ENCODE data around the gene AK9.
"Not testable (repeated sequence)": the region's sequence is repeated elsewhere in the genome, so short reads cannot be mapped to it uniquely, and the experiment has no call there.

The AK9 gene

GRCh38 chr6:109612268-109612667 is 78.7 kb downstream of the AK9 start:
- no peak for DNase-seq

GRCh38 chr6:109611502-109611901 is 79.5 kb downstream of the AK9 start:
- no peak for DNase-seq

- DNase-seq, result no peak
These were observed 80.4 kb downstream of the AK9 start for GRCh38 chr6:109610590-109610989.

GRCh38 chr6:109609737-109610136 is 81.3 kb downstream of the AK9 start:
- no peak for DNase-seq

- DNase-seq, result no peak
These were observed 84.6 kb downstream of the AK9 start for GRCh38 chr6:109606359-109606758.

DNA sequence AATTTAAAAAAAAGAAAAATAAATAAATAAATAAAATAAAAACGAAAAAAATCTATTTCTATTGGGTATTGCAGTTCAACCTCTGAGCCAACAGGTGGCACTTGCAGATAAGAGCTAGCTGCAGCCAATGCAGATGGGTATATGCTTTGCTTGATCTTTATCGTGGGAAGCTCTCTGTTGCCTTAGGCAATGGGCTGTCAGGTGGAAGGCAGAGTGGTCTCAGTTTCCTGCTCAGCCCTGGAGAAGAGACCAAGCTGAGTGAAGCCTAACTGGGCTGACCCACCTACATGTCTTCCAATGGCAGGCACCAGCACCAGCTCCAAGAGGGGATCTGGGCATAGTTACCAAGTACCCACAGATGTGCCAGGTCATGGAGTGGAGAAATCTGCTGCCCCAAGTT is 95.0 kb downstream of the AK9 start:
- DNase-seq, result peak; percentile 9

DNA sequence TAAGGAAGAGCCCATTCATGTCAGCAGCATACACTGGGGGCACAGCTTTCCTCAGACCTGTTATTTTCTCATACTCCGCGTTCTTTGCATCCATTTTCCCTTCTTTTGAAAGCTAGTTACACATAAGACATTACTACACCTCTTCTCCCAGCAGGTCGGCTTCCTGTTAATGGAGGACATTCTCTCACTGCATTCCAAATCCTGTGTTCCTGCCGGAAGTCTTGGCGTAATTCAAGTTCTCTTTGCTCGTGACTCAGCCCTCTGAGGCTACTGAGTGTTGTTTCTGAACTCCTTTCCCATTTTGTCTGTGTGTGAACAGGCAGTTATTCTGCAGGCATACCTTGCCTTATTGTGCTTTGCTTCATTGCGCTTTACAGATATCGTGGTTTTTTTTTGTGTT is 110.5 kb downstream of the AK9 start:
- DNase-seq, result peak; percentile 29

DNA sequence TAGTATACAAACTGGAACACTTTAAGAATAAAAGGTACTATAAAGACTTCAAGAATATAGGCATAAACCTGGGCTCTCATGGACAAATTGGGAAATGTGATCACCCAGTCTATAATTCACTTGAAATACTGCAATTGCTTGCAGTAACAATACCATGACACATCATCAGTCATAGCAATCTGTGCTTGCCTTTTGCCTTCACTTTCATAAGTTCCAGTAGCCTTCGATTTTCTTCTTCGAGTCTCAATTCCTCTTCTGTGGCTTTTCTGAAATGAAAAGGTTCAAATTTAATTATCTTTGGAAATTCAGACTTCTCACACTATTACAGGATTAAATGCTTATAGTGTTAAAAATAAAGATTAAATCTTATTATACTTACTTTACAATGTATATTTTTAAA is 111.6 kb downstream of the AK9 start:
- DNase-seq, result no peak

GRCh38 chr6:109569901-109570300 is 121.1 kb downstream of the AK9 start:
- not testable (repeated sequence) for DNase-seq

DNA sequence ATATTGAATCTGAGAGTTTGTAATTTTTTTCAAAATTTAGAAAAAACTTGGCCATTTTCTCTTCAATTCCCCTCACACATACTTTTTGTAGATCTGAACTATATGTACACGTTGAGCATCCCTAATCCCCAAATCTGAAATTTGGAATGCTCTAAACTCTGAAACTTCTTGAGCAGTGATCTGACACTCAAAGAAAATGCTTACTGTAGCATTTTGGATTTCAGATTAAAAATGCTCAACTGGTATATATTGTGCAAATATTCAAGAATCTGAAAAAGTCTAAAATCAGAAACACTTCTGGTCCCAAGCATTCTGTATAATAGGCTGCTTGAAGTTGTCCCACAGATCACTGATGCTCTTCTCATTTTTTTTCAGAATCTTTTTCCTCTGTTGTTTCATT is 129.2 kb downstream of the AK9 start:
- no peak for DNase-seq

- DNase-seq, result no peak
These were observed 159.6 kb downstream of the AK9 start for GRCh38 chr6:109531446-109531845.

- no peak for DNase-seq
These were observed 163.0 kb downstream of the AK9 start for GRCh38 chr6:109527989-109528388.

DNA sequence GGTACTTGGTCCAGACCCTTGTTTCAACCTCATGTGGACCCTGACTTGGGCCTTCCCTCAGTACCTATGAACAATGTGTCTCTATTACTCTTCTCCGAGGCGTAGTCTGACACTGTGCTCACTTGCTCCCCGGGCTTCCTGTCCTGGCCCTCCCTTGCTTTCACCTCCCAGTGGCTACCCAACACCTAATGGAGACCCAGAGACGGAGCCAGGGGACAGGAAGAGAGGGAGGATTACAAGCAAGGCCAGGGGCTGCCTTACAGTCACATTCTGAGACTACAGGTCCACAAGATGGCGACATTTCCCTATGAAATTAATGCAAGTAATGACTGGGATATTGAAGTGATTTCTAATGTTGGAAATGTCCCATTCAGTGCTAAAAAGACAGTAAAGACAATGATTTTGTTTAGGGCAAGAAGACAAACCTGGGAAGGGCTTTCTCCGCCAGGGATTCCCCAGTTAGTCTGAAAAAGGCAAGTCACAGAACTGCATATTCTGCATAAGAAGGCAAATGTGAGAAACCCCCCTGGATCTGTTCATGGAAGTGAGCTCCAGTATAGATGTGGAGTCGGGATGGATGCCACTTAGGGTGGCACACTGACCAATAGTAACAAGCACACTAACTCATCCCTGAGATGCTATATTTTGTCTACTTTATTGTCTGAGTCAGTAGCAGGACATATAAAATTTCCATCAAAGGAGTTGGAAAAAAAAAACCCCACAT is 163.9 kb downstream of the AK9 start:
- DNase-seq, result peak; percentile 62

- no peak for DNase-seq
These were observed 166.9 kb downstream of the AK9 start for GRCh38 chr6:109524129-109524528.

- peak; percentile 41 for DNase-seq
These were observed 167.5 kb downstream of the AK9 start for GRCh38 chr6:109523478-109523877.

DNA sequence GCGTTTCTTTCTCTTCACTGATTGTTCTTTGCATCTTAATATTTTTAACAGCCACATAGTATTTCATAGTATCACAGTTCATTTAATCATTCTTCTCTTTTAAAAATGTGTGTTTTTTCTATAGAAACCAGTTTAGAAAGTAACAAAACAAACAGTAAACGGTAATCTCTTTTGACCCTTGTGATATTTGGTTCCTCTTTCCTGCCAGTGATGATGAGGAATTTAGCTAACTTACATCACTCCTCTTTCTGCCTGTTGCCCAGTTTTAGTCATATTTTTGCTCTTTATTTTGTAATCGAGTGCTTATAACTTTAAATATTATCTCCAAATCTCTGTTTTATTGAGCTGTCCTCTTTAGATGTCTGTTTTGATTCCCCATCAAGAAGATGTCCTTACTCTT is 169.9 kb downstream of the AK9 start:
- no peak for DNase-seq

DNA sequence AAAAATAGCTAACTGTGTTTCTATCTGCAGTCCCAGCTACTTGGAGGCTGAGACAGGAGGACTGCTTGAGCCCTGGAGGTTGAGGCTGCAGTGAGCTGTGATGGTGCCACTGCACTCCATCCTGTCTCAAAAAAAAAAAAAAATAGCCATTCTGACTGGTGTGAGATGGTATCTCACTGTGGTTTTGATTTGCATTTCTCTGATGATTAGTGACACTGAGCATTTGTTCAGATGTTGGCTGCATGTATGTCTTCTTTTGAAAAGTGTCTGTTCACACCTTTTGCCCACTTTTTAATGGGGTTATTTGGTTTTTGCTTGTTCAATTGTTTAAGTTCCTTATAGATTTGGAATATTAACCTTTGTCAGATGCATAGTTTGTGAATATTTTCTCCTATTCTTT is 171.4 kb downstream of the AK9 start:
- not testable (repeated sequence) for DNase-seq

DNA sequence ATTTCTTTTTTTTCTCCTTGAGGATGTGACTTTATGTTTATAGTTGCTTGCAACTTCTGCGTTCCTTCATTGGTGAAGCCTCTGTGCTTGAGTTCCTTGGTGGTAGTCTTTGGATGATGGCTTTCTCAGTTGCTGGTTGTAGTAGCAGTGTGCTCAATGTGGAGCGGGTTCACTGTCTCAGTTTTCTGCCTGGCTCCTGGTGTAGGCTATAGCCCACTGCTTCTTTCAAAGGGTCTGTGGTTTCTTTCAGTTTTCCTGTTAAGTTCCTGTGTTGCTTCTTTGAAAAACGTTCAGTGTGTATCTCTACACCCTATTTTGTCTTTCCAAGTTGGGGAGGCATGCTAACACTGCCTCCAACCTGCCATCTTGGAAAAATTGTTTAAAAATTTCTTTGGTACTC is 174.1 kb downstream of the AK9 start:
- DNase-seq, result no peak

GRCh38 chr6:109515781-109516409 is 175.1 kb downstream of the AK9 start:
- DNase-seq, result no peak

- no peak for DNase-seq
These were observed 176.1 kb downstream of the AK9 start for GRCh38 chr6:109514946-109515345.

DNA sequence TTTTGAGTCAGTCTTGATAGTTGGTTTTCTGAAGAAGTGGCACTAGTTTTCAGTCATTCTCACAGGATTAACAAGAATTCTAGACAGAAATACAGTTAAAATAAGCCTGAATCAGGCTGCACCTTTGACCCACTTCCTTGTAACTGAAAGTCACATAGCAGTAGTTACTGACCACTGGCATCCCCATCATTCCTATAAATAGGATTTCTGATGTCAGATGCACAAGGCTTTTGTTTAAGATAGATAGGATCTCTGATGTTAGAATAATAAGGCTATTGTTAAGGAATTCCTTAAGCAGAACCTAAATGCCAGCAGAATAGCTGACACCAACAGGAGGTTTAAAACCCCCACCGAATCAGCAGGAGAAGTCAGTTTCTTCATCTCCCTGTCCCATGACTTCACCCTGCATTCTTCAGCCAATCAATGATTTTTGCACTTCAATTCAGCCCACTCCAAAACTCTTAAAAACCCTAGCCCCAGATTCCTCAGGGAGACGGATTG is 177.4 kb downstream of the AK9 start:
- DNase-seq, result peak; percentile 23

GRCh38 chr6:109512271-109512817 is 178.7 kb downstream of the AK9 start:
- no peak for DNase-seq

DNA sequence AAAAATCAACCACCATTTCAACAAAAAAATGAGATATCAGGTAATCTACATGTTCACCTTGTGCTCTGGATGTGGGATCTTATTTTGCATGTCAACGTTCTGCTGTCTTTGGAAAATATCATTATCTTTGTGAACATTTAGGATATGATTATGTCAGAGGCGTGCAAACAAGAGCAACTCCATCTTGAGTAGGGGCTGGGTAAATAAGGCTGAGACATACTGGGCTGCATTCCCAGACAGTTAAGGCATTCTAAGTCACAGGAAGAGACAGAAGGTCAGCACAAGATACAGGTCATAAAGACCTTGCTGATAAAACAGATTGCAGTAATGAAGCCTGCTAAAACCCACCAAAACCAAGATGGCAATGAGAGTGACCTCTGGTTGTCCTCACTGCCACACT is 179.2 kb downstream of the AK9 start:
- no peak for DNase-seq

GRCh38 chr6:109510358-109510757 is 180.6 kb downstream of the AK9 start:
- no peak for DNase-seq

Measured in fibroblast of skin of right quadriceps (primary cell).